ENCODE measurements around the gene CELF1.

- TF ChIP-seq EZH2 (optimal IDR thresholded peaks at IDR 0.05; ENCODE audit: low read depth, low read length) = no peak
- no peak for TF ChIP-seq CTCF (IDR thresholded peaks at IDR 0.05; ENCODE audit: low read length)
- no peak for TF ChIP-seq EZH2phosphoT487 (IDR thresholded peaks at IDR 0.05; ENCODE audit: low read length)
These were observed 13.3 kb downstream of the CELF1 start for GRCh38 chr11:47539681-47540039.

Measured in MM.1S (cell line).